ENCODE measurements around the gene ZNF428. TPM values are rescaled to one million over a fixed set of nuclear protein-coding genes. Genes with fewer than 3 reads are reported as not detected.

Gene ZNF428
- total and polyA plus RNA-seq, 11 donors = 25.1 to 64.5 (median 31.3) TPM

DNA sequence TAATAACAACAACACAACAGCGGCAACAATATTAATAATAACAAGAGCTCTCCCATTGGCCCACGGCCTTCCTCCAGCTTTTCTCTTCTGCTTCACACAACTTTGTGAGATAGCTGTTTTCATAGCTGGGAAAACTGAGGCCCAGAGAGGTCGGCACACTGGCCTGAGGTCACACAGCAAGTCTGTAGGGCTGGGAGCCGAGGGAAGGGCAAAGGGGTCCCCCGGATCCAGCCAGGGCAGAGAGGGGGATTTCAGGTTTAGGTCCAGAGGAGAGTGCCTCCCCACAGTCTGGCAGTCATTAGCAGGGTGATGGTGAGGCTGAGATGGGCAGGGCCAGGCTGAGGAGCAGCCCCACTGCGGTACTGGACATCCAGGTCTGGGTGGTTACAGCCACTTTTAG lies 29.2 kb upstream of the ZNF428 start:
- ATAC-seq (no peak), DNase-seq (no peak)
- no peak for TF ChIP-seq POLR2A (IDR thresholded peaks at IDR 0.05)
- TF ChIP-seq CTCF (IDR thresholded peaks at IDR 0.05) = no peak
- Histone ChIP-seq H3K9me3 (peaks cover 0 to 7% (median 0%) of the 10 kb centered on the region in 12 donors), H3K4me1 (peaks cover 0 to 4% (median 0%) of the 10 kb centered on the region in 12 donors), H3K27ac (no peak overlapping the region), H3K36me3 (peaks cover 0 to 66% (median 21%) of the 10 kb centered on the region in 9 donors), H3K27me3 (no peaks in the 10 kb centered on the region), H3K4me3 (no peak overlapping the region)
- intact Hi-C loops (cut with DNase I) = loop anchor here in 1 of 10 donors (10.0 kb wide), 1 partner anchor 204 kb away; no protein-coding TSS in a partner anchor
- 94 to 99% (median 95%) methylated on average over 6 of the region's 6 CpGs for WGBS, 4 donors

- intact Hi-C loops (cut with DNase I) = loop anchor here in 1 of 10 donors (10.0 kb wide), 1 partner anchor 199 kb away; no protein-coding TSS in a partner anchor
- H3K27me3 ChIP-seq = peaks cover 0 to 17% (median 10%) of the 10 kb centered on the region in 9 donors
- no peak for DNase-seq
- 83 to 88% (median 88%) methylated on average over 13 of the region's 13 CpGs for WGBS, 4 donors
- H3K36me3 ChIP-seq = peaks cover 0 to 22% (median 11%) of the 10 kb centered on the region in 9 donors
- peaks cover 0 to 7% (median 0%) of the 10 kb centered on the region in 12 donors for H3K9me3 ChIP-seq
- no peak overlapping the region for H3K4me3 ChIP-seq
- ATAC-seq = no peak
- H3K27ac ChIP-seq = no peak overlapping the region
- TF ChIP-seq POLR2A (IDR thresholded peaks at IDR 0.05) (no peak), CTCF (IDR thresholded peaks at IDR 0.05) (no peak)
- H3K4me1 ChIP-seq = peaks cover 0 to 12% (median 6%) of the 10 kb centered on the region in 12 donors
These were observed 24.8 kb upstream of the ZNF428 start for GRCh38 chr19:43644181-43644580.

DNA sequence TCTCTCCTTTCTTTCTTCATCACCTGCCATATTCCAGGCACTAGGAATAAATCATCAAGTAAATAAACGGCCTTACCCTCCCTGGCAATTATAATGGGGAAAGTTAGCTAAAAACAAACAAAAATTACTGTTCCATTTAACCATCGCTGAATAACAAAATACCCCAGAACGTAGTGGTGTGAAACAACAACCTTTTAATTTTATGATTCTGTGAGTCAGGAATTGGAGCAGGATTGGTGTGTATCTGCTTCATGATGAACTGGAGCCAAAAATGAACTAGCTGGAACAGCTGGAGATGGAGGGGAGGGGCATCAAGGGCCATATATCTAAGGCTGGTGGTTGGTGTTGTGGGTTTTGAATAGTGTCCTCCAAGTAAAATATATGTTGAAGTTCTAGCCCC lies 23.9 kb upstream of the ZNF428 start:
- Histone ChIP-seq H3K27me3 (peaks cover 0 to 26% (median 10%) of the 10 kb centered on the region in 9 donors), H3K36me3 (peaks cover 0 to 13% (median 3%) of the 10 kb centered on the region in 9 donors), H3K4me1 (peaks cover 0 to 17% (median 6%) of the 10 kb centered on the region in 12 donors), H3K4me3 (no peak overlapping the region), H3K9me3 (peaks cover 0 to 7% (median 0%) of the 10 kb centered on the region in 12 donors), H3K27ac (no peak overlapping the region)
- no peak for ATAC-seq
- intact Hi-C loops (cut with DNase I) = loop anchor here in 1 of 10 donors (10.0 kb wide), 1 partner anchor 199 kb away; no protein-coding TSS in a partner anchor
- no peak for TF ChIP-seq POLR2A (IDR thresholded peaks at IDR 0.05)
- TF ChIP-seq CTCF (IDR thresholded peaks at IDR 0.05) = no peak
- no peak for DNase-seq
- WGBS, 4 donors = 72 to 79% (median 76%) methylated on average over 3 of the region's 3 CpGs

DNA sequence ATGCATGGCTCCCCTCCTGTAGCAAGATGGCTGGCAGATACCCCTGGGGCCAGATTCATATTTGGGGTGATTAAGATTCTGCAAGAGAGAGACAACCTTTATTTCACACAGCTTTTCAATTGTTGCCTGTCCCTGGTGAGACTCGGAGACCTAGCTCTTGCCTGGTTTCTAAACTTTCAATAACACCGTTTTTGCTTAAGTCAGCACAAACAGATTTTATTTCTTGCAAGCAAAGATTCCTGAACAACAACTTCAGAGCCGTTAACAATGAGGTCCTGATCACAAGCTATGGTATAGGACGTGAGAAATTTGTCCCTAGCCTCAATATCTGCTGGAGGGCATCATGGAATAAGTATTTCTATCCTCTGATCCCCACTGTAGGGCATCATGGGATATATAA lies 23.1 kb upstream of the ZNF428 start:
- Histone ChIP-seq H3K36me3 (peaks cover 0 to 7% (median 0%) of the 10 kb centered on the region in 9 donors), H3K27ac (no peak overlapping the region), H3K27me3 (peaks cover 0 to 30% (median 10%) of the 10 kb centered on the region in 9 donors), H3K4me1 (peaks cover 0 to 17% (median 6%) of the 10 kb centered on the region in 12 donors), H3K9me3 (peaks cover 0 to 7% (median 0%) of the 10 kb centered on the region in 12 donors), H3K4me3 (no peak overlapping the region)
- ATAC-seq (no peak), DNase-seq (no peak)
- TF ChIP-seq CTCF (IDR thresholded peaks at IDR 0.05) (no peak), POLR2A (IDR thresholded peaks at IDR 0.05) (no peak)
- 74 to 84% (median 83%) methylated on average over 4 of the region's 4 CpGs for WGBS, 4 donors
- intact Hi-C loops (cut with DNase I) = loop anchor here in 1 of 10 donors (10.0 kb wide), 1 partner anchor 198 kb away; no protein-coding TSS in a partner anchor

Measured in heart left ventricle (tissue), 16 donors.